Astrocyte (in vitro differentiated cells and primary cell): ENCODE data around the gene RPS3.

ENCODE experiments used
- EZH2 ChIP-seq: IDR thresholded peaks from 2 replicates; pipeline ENCODE4 v1.6.1; 2012; ENCODE audit warnings: mild to moderate bottlenecking, low read length, inconsistent platforms; ENCODE audit not compliant: insufficient read depth
- TF ChIP-seq, protein P1 (sequence below): IDR thresholded peaks from 2 replicates; pipeline ENCODE4 v1.5.1; 2011; ENCODE audit warnings: low read depth, mild to moderate bottlenecking, inconsistent platforms, low read length, moderate library complexity; ENCODE audit not compliant: insufficient read depth

DNA sequence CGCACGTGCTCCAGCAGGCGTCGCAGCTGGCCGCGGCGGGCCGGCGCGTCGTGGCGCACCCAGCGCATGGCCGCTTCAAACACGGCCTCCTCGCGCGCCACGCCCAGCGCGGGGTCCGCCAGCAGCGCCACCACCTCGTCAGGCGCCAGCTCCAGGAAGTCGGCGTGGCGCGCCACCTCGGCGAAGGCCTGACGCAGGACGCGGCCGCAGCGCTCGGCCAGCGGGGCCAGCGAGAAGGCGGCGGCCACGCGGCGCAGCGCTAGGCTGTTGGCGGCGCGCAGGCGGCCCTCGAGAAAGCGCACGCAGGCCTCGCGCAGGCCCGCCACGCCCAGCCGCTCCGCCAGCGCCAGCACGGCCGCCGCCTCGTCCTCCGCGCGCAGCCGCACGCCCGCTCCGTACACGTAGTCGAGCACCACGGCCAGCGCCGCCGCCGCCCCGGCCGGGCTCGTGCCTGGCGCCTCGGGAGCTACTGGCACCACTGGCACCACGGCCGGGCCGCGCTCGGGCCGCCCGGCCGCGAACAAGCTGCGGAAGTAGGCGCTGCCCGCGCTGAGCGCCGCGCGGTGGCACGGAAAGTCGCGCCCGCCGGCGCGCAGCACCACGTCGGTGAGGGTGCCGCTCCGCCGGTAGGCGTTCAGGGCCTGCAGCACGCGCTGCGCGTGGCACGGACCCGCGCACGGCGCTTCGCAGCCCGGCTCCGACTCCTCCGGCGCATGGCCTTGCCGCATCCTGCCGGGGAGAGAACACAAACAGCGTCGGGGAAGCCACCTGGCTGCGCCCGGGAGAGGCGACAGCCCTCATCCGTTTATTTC, 30.8 kb downstream of the RPS3 start:
- TF ChIP-seq, protein P1, sequence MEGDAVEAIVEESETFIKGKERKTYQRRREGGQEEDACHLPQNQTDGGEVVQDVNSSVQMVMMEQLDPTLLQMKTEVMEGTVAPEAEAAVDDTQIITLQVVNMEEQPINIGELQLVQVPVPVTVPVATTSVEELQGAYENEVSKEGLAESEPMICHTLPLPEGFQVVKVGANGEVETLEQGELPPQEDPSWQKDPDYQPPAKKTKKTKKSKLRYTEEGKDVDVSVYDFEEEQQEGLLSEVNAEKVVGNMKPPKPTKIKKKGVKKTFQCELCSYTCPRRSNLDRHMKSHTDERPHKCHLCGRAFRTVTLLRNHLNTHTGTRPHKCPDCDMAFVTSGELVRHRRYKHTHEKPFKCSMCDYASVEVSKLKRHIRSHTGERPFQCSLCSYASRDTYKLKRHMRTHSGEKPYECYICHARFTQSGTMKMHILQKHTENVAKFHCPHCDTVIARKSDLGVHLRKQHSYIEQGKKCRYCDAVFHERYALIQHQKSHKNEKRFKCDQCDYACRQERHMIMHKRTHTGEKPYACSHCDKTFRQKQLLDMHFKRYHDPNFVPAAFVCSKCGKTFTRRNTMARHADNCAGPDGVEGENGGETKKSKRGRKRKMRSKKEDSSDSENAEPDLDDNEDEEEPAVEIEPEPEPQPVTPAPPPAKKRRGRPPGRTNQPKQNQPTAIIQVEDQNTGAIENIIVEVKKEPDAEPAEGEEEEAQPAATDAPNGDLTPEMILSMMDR = no peak
- peak; percentile 65 for TF ChIP-seq EZH2
